SK-N-MC (cell line): ENCODE measurements around the gene IL20RA.

Experiments used
- EZH2 ChIP-seq: fragments of 200-600 bp; sonication (generic); IDR thresholded peaks from one replicate; pipeline ENCODE4 v1.6.1; 2017; ENCODE audit warnings: antibody characterized with exemption
- POLR2AphosphoS5 ChIP-seq: IDR thresholded peaks from 2 replicates; pipeline ENCODE4 v1.6.1; 2012; ENCODE audit warnings: mild to moderate bottlenecking, low read depth, low read length, borderline replicate concordance

DNA sequence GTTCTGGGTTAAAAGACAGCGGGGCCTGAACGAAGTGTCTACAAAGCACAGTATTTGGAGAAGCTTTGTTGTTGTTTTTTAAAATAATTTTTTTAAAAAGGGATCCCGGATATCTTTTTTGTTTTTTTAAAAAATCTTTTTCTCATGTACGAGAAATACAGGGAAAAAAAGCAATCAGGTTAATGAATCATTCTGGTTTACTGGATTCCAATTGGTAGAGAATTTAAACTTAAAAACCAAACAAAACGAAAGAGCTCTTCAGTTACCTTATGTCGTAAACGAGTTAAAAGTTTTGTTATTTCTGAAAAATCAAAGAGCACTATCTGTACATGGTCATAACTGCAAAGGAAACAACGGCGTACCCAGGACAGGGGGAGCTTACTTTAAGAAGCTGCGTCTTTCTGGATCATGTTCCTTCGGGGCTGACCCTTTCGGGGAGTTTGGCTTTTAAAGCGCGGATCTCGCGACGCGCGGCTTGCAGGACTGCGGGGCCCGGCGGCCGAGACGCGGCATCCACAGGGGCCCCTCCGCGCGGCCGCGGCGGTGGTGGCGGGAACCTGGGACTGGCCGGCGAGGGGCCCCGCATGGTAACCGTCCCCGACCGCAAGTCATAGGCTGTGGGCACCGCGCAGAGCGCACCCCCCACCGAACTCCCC, 927 bp downstream of the IL20RA start:
- no peak for TF ChIP-seq EZH2
- no peak for TF ChIP-seq POLR2AphosphoS5
